Activated T-cell treated with anti-CD3 and anti-CD28 coated beads, Interleukin-2, amount 50 U/mL, for 48 hours (primary cell): Measurements from ENCODE around the gene ZMYND19.
"Not testable (repeated sequence)": the region's sequence is repeated elsewhere in the genome, so short reads cannot be mapped to it uniquely, and the experiment has no call there.

Source experiments
- DNase-seq, 2 experiments: peaks; one replicate each; pipeline ENCODE4 v3.0.0-alpha.2; 2020

ZMYND19 gene

GRCh38 chr9:137553654-137554053, 36.7 kb downstream of the ZMYND19 start:
- DNase-seq, result not testable (repeated sequence)

- DNase-seq, result peak in 1 of 2 experiments; percentile 57
Observed at GRCh38 chr9:137552022-137552768, 38.1 kb downstream of the ZMYND19 start.

GRCh38 chr9:137551264-137552021, 38.9 kb downstream of the ZMYND19 start, which contains the start of gene MRPL41:
Gene MRPL41, plus strand, starts transcription at chr9:137551879. Its CDS starts 203 bp downstream, at chr9:137552082.
- DNase-seq, result peak; percentile 87 to 90

GRCh38 chr9:137550958-137551263, 39.4 kb downstream of the ZMYND19 start:
- DNase-seq, result not testable (repeated sequence)

- DNase-seq, result peak; percentile 49 to 55
Observed at GRCh38 chr9:137550231-137550621, 40.1 kb downstream of the ZMYND19 start, which contains the start of gene PNPLA7. Gene PNPLA7, minus strand, starts transcription at chr9:137550402. Its CDS starts 205 bp downstream, at chr9:137550197.

- no peak for DNase-seq
Observed at GRCh38 chr9:137547687-137548543, 42.4 kb downstream of the ZMYND19 start.

GRCh38 chr9:137545123-137545522, 45.2 kb downstream of the ZMYND19 start:
- DNase-seq, result no peak

GRCh38 chr9:137544176-137544760, 46.0 kb downstream of the ZMYND19 start:
- no peak for DNase-seq

GRCh38 chr9:137543237-137543963, 46.9 kb downstream of the ZMYND19 start:
- no peak for DNase-seq

GRCh38 chr9:137542486-137542885, 47.8 kb downstream of the ZMYND19 start:
- no peak for DNase-seq

GRCh38 chr9:137540536-137540935, 49.8 kb downstream of the ZMYND19 start:
- DNase-seq, result no peak

- no peak for DNase-seq
Observed at GRCh38 chr9:137538058-137538457, 52.3 kb downstream of the ZMYND19 start.

- DNase-seq, result peak in 1 of 2 experiments; percentile 34
Observed at GRCh38 chr9:137536594-137537131, 53.6 kb downstream of the ZMYND19 start.

GRCh38 chr9:137535120-137535428, 55.2 kb downstream of the ZMYND19 start:
- DNase-seq, result no peak

- peak; percentile 40 to 44 for DNase-seq
Observed at GRCh38 chr9:137534256-137535119, 55.8 kb downstream of the ZMYND19 start.

- DNase-seq, result not testable (repeated sequence)
Observed at GRCh38 chr9:137532891-137533468, 57.3 kb downstream of the ZMYND19 start.
